Smooth muscle cell (in vitro differentiated cells): ENCODE measurements around the gene SIPA1L3. TPM values are rescaled to one million over a fixed set of nuclear protein-coding genes. Genes with fewer than 3 reads are reported as not detected.

Experiments
- DNase-seq: peaks from one replicate; lab custom pipeline; 2025; ENCODE audit not compliant: unreplicated experiment; lab: John Stamatoyannopoulos, UW
- H2AFZ ChIP-seq: fragments of 200-600 bp; sonication (generic); 2 replicates; pipeline ENCODE4 v1.6.0; 2016; ENCODE audit warnings: antibody characterized with exemption, low read depth, mild to moderate bottlenecking
- H3F3A ChIP-seq: fragments of 200-600 bp; sonication (generic); 2 replicates; pipeline ENCODE4 v1.6.0; 2017; ENCODE audit warnings: antibody characterized with exemption, low read depth
- H3K27ac ChIP-seq: fragments of 200-600 bp; sonication (generic); 2 replicates; pipeline ENCODE4 v1.5.1; 2016; ENCODE audit warnings: low read depth, mild to moderate bottlenecking
- H3K27me3 ChIP-seq: fragments of 200-600 bp; sonication (generic); 2 replicates; pipeline ENCODE4 v1.6.1; 2016; ENCODE audit warnings: low read depth, mild to moderate bottlenecking
- H3K36me3 ChIP-seq: fragments of 200-600 bp; sonication (generic); 2 replicates; pipeline ENCODE4 v1.5.1; 2016; ENCODE audit warnings: low read depth
- H3K4me1 ChIP-seq: fragments of 200-600 bp; sonication (generic); 2 replicates; pipeline ENCODE4 v1.5.1; 2016; ENCODE audit warnings: low read depth
- H3K4me2 ChIP-seq: fragments of 200-600 bp; sonication (generic); 2 replicates; pipeline ENCODE4 v1.6.0; 2016; ENCODE audit warnings: mild to moderate bottlenecking
- H3K4me3 ChIP-seq: fragments of 200-600 bp; sonication (generic); 2 replicates; pipeline ENCODE4 v1.5.1; 2016; ENCODE audit warnings: mild to moderate bottlenecking
- H3K79me2 ChIP-seq: fragments of 200-600 bp; sonication (generic); 2 replicates; pipeline ENCODE4 v1.6.0; 2016; ENCODE audit warnings: low read depth, mild to moderate bottlenecking
- H3K9ac ChIP-seq: fragments of 200-600 bp; sonication (generic); 2 replicates; pipeline ENCODE4 v1.6.0; 2016; ENCODE audit warnings: low read depth
- H3K9me3 ChIP-seq: fragments of 200-600 bp; sonication (generic); replicated peaks from 2 replicates; pipeline ENCODE4 v1.5.1; 2016; ENCODE audit warnings: low read depth
- H4K20me1 ChIP-seq: fragments of 200-600 bp; sonication (generic); 2 replicates; pipeline ENCODE4 v1.6.0; 2016; ENCODE audit warnings: low read depth
- whole genome bisulfite sequencing: methylation state at CpG from one replicate; pipeline ENCODE4 v1.1.7; 2016; ENCODE audit warnings: low lambda C conversion rate; 5-methylcytosine and 5-hydroxymethylcytosine counted together
- polyA plus RNA-seq: library from polyadenylated mRNA; unstranded; fragments of >200 nt; fragmentation: Nextera tagmentation; extraction: Ambion mirVana; gene quantifications from 2 replicates; pipeline ENCODE4 v1.2.1, GENCODE V29; 2016
- total RNA-seq: library from RNA; depleted of rRNA; stranded (reverse); fragments of >200 nt; gene quantifications from 2 replicates; pipeline ENCODE4 v1.2.3, GENCODE V29; 2014
- TF ChIP-seq, protein P1 (sequence below): fragments of 200-600 bp; sonication (generic); IDR thresholded peaks from 2 replicates; pipeline ENCODE4 v1.5.1; 2017; ENCODE audit warnings: borderline replicate concordance, mild to moderate bottlenecking, antibody characterized with exemption; ENCODE audit not compliant: insufficient read depth, poor library complexity, severe bottlenecking

The SIPA1L3 gene
- total and polyA plus RNA-seq, 2 experiments from 2014 or later, result 6.5 to 7.6 TPM

DNA sequence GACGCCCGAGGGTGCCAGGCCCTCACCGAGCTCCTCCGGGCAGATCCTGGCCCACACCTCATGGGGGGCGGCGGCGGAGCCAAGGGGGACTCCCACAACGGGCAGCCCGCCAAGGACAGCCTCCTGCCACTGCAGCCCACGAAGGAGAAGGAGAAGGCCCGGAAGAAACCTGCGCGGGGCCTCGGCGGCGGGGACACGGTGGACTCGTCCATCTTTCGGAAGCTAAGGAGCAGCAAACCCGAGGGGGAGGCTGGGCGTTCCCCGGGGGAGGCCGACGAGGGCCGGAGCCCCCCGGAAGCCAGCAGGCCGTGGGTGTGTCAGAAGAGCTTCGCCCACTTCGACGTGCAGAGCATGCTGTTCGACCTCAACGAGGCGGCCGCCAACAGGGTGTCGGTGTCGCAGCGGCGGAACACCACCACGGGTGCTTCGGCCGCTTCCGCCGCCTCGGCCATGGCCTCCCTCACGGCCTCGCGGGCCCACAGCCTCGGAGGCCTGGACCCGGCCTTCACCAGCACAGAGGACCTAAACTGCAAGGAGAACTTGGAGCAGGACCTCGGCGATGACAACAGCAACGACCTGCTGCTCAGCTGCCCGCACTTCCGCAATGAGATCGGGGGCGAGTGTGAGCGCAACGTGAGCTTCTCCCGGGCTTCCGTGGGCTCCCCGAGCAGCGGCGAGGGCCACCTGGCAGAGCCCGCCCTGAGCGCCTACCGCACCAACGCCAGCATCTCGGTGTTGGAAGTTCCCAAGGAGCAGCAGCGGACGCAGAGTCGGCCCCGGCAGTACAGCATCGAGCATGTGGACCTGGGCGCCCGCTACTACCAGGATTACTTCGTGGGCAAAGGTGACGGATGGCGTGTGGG is 175.5 kb downstream of the SIPA1L3 start:
- TF ChIP-seq, protein P1, sequence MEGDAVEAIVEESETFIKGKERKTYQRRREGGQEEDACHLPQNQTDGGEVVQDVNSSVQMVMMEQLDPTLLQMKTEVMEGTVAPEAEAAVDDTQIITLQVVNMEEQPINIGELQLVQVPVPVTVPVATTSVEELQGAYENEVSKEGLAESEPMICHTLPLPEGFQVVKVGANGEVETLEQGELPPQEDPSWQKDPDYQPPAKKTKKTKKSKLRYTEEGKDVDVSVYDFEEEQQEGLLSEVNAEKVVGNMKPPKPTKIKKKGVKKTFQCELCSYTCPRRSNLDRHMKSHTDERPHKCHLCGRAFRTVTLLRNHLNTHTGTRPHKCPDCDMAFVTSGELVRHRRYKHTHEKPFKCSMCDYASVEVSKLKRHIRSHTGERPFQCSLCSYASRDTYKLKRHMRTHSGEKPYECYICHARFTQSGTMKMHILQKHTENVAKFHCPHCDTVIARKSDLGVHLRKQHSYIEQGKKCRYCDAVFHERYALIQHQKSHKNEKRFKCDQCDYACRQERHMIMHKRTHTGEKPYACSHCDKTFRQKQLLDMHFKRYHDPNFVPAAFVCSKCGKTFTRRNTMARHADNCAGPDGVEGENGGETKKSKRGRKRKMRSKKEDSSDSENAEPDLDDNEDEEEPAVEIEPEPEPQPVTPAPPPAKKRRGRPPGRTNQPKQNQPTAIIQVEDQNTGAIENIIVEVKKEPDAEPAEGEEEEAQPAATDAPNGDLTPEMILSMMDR, result no peak
- Histone ChIP-seq H3K9me3 (no peaks in the 10 kb centered on the region), H2AFZ (no peak overlapping the region), H3K9ac (no peak overlapping the region), H3K4me2 (no peak overlapping the region), H3F3A (no peaks in the 10 kb centered on the region), H3K4me3 (no peak overlapping the region), H3K79me2 (no peaks in the 10 kb centered on the region), H3K36me3 (no peaks in the 10 kb centered on the region), H3K27me3 (no peaks in the 10 kb centered on the region), H3K27ac (no peak overlapping the region), H3K4me1 (no peaks in the 10 kb centered on the region), H4K20me1 (peaks cover 7% of the 10 kb centered on the region)
- DNase-seq, result no peak
- WGBS, result 98% methylated on average over 70 of the region's 78 CpGs

DNA sequence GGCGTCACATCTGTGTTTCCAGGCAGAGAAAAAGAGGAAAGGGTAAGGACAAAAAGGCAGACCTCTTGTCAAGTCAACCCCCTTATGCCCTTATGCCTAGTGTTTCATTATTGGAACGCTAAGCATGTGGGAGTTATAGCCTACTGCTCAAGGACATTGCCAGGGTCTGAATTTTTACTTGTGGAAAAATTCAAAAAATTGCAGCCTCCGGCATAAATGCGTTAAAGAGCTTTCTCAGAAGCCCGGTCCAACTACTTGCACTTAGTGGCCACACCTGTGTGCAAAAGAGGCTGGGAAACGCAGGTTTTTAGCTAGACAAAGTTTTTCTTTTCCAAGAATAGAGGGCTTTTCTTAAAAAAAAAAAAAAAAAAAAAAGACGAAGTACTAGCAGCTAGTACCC is 177.2 kb downstream of the SIPA1L3 start:
- 97% methylated on average over 7 of the region's 7 CpGs for WGBS
- H3K27ac ChIP-seq, result no peak overlapping the region
- H3K4me2 ChIP-seq, result no peak overlapping the region
- H4K20me1 ChIP-seq, result peaks cover 7% of the 10 kb centered on the region
- no peak overlapping the region for H3K9ac ChIP-seq
- no peaks in the 10 kb centered on the region for H3K36me3 ChIP-seq
- no peaks in the 10 kb centered on the region for H3K79me2 ChIP-seq
- TF ChIP-seq, protein P1, result no peak
- H3F3A ChIP-seq, result no peaks in the 10 kb centered on the region
- H3K9me3 ChIP-seq, result no peaks in the 10 kb centered on the region
- H3K4me1 ChIP-seq, result no peaks in the 10 kb centered on the region
- no peaks in the 10 kb centered on the region for H3K27me3 ChIP-seq
- no peak overlapping the region for H2AFZ ChIP-seq
- no peak overlapping the region for H3K4me3 ChIP-seq
- DNase-seq, result no peak

DNA sequence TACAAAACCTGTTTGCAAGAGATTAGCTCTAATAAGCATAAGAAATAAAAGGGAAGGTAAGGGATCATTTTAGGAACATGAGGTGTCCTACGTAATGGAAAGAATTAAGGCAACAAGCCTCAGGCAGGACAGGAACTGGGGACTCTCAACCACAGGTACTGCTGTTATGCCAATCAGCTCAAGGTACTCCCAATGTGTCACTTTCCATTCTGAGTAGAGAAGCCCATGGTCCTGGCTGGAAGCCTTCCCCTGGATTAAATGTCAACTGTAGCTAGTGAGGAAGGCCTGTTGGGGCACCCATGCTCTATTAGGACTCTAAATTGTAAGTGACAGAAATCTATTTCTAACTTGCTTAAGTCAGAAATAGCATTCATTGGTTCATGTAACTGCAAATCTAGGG is 182.4 kb downstream of the SIPA1L3 start:
- no peak overlapping the region for H3K9ac ChIP-seq
- H3K36me3 ChIP-seq, result no peaks in the 10 kb centered on the region
- no peak overlapping the region for H3K27ac ChIP-seq
- H3K4me2 ChIP-seq, result no peak overlapping the region
- TF ChIP-seq, protein P1, result no peak
- no peak for DNase-seq
- no peak overlapping the region for H2AFZ ChIP-seq
- WGBS, result 100% methylated on average over 1 of the region's 1 CpG
- no peaks in the 10 kb centered on the region for H3K79me2 ChIP-seq
- H3F3A ChIP-seq, result no peaks in the 10 kb centered on the region
- H3K4me1 ChIP-seq, result no peaks in the 10 kb centered on the region
- no peaks in the 10 kb centered on the region for H3K27me3 ChIP-seq
- no peaks in the 10 kb centered on the region for H4K20me1 ChIP-seq
- no peaks in the 10 kb centered on the region for H3K9me3 ChIP-seq
- H3K4me3 ChIP-seq, result no peak overlapping the region

DNA sequence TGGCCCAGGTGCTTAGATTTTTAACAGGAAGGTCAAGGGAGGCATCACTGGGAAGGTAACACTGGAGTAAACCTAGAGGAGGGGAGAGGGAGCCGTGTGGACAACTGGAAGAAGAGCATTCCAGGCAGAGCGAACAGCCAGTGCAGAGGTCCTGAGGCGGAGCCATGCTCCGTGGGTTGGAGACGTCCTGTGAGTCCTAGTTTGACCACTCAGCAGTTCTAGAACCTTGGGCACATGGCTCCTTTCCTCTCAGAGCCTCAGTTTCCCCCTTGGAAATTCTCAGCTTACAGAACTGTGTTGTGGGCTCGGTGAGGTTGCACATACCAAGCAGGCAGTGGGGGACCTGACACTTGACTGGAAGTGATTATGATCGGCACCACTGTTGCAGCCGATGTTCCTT is 186.1 kb downstream of the SIPA1L3 start:
- H3K4me3 ChIP-seq, result no peak overlapping the region
- TF ChIP-seq, protein P1, result no peak
- no peaks in the 10 kb centered on the region for H3F3A ChIP-seq
- DNase-seq, result no peak
- WGBS, result 85% methylated on average over 8 of the region's 8 CpGs
- no peak overlapping the region for H3K4me2 ChIP-seq
- H3K27me3 ChIP-seq, result no peaks in the 10 kb centered on the region
- H3K9me3 ChIP-seq, result no peaks in the 10 kb centered on the region
- no peaks in the 10 kb centered on the region for H4K20me1 ChIP-seq
- no peak overlapping the region for H3K27ac ChIP-seq
- no peaks in the 10 kb centered on the region for H3K4me1 ChIP-seq
- no peak overlapping the region for H3K9ac ChIP-seq
- H3K36me3 ChIP-seq, result no peaks in the 10 kb centered on the region
- H3K79me2 ChIP-seq, result no peaks in the 10 kb centered on the region
- no peak overlapping the region for H2AFZ ChIP-seq
